Gastrocnemius medialis (tissue), 4 donors: ENCODE measurements around the gene RRAD.

Experiments used
- CTCF ChIP-seq, 5 experiments: fragments of 450-650 bp in 3 of 5; fragments of 200-600 bp in 2 of 5; sonication (generic) in 2 of 5; IDR thresholded peaks in 4 of 5; conservative IDR thresholded peaks in 1 of 5; 1 replicate in 4 of 5; 2 replicates in 1 of 5; pipeline ENCODE4 v1.5.1; 2016 to 2019; ENCODE audit warnings: antibody characterized with exemption in 5 of 5, mild to moderate bottlenecking in 3 of 5, moderate library complexity in 3 of 5
- POLR2A ChIP-seq, 2 donors: fragments of 450-650 bp; IDR thresholded peaks; one replicate each; pipeline ENCODE4 v1.6.1; 2017; ENCODE audit warnings: antibody characterized with exemption in 2 of 2, mild to moderate bottlenecking in 2 of 2, moderate library complexity in 2 of 2

- TF ChIP-seq CTCF (IDR thresholded peaks at IDR 0.05 in 4 of 5, conservative IDR thresholded peaks at IDR 0.05 in 1 of 5) (no peak), POLR2A (IDR thresholded peaks at IDR 0.05) (no peak)
Measured at GRCh38 chr16:66881014-66881417, 44.3 kb downstream of the RRAD start.
